Measurements from ENCODE around the gene TTLL11.

Gene TTLL11

DNA sequence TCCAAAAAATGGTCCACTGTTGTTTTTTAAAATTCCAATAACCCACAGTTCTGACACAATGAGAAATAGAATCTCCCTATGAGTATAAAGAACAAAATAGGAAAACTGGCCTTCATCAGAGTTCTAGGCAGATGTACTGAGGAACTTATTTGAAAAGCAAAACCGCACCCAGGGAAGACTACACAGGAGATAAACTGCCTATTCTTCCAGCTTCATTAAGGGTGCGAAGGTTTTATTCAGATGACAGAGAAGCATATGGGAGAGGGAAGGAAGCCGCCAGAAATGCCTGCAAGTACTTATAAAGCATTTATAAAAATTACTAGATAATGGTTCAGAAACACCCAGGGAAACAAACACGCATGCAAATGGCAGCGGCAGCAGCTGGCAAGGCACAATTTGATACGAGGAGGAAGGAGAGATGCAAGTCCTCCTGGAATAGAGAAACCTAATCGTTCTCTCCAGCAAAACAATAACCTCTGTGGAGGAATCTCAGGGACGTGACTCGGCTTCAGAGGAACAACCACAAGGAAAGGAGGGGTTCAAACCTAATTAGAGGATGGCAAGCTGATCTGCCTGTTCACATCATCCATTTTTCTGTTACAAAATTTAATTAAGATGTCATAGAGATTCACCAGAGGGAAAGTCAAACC lies 9.0 kb downstream of the TTLL11 start:
- DNase-seq (ENCODE audit: low spot score): no peak

DNA sequence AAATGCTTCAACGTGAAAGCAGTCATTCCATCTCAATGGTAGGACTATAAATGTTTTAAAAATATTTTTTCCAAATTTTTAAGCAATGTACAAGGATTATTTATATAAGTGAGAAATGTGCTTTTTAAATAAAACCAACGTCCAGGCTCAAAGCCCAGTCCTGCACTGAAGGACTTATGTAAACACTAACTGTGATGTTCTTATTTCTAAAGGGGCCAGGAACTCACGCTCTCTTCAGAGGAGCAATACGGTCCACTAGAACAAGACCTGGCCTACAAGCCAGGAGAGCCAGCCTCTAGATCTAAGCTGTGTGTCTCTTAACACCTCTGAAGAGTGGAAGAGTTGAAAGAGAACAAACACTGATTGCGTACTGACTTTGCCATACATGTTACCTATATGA lies 12.1 kb downstream of the TTLL11 start:
- Histone ChIP-seq H3K9me3 (ENCODE audit: severe bottlenecking) (no peaks in the 10 kb centered on the region), H3K4me1 (ENCODE audit: insufficient read depth, poor library complexity, severe bottlenecking) (no peaks in the 10 kb centered on the region), H3K27ac (ENCODE audit: poor library complexity, severe bottlenecking) (no peak overlapping the region), H3K27me3 (ENCODE audit: insufficient read depth, poor library complexity, severe bottlenecking) (no peaks in the 10 kb centered on the region), H3K4me3 (ENCODE audit: severe bottlenecking) (no peak overlapping the region), H3K36me3 (ENCODE audit: low read depth) (no peaks in the 10 kb centered on the region)
- TF ChIP-seq, protein P1, sequence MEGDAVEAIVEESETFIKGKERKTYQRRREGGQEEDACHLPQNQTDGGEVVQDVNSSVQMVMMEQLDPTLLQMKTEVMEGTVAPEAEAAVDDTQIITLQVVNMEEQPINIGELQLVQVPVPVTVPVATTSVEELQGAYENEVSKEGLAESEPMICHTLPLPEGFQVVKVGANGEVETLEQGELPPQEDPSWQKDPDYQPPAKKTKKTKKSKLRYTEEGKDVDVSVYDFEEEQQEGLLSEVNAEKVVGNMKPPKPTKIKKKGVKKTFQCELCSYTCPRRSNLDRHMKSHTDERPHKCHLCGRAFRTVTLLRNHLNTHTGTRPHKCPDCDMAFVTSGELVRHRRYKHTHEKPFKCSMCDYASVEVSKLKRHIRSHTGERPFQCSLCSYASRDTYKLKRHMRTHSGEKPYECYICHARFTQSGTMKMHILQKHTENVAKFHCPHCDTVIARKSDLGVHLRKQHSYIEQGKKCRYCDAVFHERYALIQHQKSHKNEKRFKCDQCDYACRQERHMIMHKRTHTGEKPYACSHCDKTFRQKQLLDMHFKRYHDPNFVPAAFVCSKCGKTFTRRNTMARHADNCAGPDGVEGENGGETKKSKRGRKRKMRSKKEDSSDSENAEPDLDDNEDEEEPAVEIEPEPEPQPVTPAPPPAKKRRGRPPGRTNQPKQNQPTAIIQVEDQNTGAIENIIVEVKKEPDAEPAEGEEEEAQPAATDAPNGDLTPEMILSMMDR (IDR thresholded peaks at IDR 0.05; ENCODE audit: poor library complexity, severe bottlenecking): no peak
- ATAC-seq (ENCODE audit: low read depth): no peak
- DNase-seq (ENCODE audit: low spot score): no peak

More for the DNA sequence above, 9.0 kb downstream of the TTLL11 start:
- no peak for ATAC-seq (ENCODE audit: low read depth)
- no peak overlapping the region for H3K4me3 ChIP-seq (ENCODE audit: severe bottlenecking)
- TF ChIP-seq, protein P1 (IDR thresholded peaks at IDR 0.05; ENCODE audit: poor library complexity, severe bottlenecking): no peak
- no peak overlapping the region for H3K27ac ChIP-seq (ENCODE audit: poor library complexity, severe bottlenecking)
- no peaks in the 10 kb centered on the region for H3K36me3 ChIP-seq (ENCODE audit: low read depth)
- no peaks in the 10 kb centered on the region for H3K9me3 ChIP-seq (ENCODE audit: severe bottlenecking)
- H3K27me3 ChIP-seq (ENCODE audit: insufficient read depth, poor library complexity, severe bottlenecking): no peaks in the 10 kb centered on the region
- H3K4me1 ChIP-seq (ENCODE audit: insufficient read depth, poor library complexity, severe bottlenecking): no peaks in the 10 kb centered on the region

DNA sequence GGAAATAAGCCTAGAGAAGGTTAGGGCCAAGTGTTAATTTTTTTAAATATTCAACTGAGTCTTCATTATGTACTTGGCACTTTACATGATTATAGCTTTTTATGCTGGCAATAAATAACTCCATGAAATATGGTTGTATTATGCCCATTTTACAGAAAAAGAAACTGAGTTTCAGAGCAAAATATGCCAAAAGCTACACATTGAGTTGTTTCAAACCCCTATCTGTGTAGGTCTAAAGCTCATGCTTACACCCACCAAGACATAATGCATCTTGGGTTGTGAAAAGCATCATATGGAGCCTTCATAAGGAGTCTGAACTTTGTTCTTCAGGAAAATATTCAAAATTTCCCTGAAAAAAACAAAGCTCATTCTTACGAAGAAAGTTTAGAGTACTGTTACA lies 14.6 kb downstream of the TTLL11 start:
- TF ChIP-seq, protein P1 (IDR thresholded peaks at IDR 0.05; ENCODE audit: poor library complexity, severe bottlenecking): no peak
- no peaks in the 10 kb centered on the region for H3K36me3 ChIP-seq (ENCODE audit: low read depth)
- H3K27ac ChIP-seq (ENCODE audit: poor library complexity, severe bottlenecking): no peak overlapping the region
- no peaks in the 10 kb centered on the region for H3K27me3 ChIP-seq (ENCODE audit: insufficient read depth, poor library complexity, severe bottlenecking)
- DNase-seq (ENCODE audit: low spot score) (no peak), ATAC-seq (ENCODE audit: low read depth) (no peak)
- H3K4me1 ChIP-seq (ENCODE audit: insufficient read depth, poor library complexity, severe bottlenecking): no peaks in the 10 kb centered on the region
- H3K4me3 ChIP-seq (ENCODE audit: severe bottlenecking): no peak overlapping the region
- no peaks in the 10 kb centered on the region for H3K9me3 ChIP-seq (ENCODE audit: severe bottlenecking)

DNA sequence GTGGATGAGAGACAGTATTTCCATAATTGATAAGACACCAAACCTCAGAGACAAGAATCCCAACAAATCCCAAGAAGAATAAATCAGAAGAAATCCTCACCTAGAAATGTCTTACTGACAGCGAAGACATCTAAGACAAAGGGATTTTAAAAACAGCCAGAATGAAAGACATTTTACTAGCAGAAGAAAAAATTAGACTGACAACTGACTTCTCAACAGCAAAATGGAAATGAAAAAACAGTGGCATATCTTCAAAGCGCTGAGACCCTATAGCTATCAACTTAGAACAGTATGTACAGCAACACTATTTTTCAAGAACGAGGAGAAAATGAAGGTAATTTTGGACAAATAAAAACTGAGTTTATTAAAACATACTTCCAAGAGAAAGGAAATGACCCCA lies 16.3 kb downstream of the TTLL11 start:
- Histone ChIP-seq H3K4me3 (ENCODE audit: severe bottlenecking) (no peak overlapping the region), H3K27me3 (ENCODE audit: insufficient read depth, poor library complexity, severe bottlenecking) (no peaks in the 10 kb centered on the region), H3K4me1 (ENCODE audit: insufficient read depth, poor library complexity, severe bottlenecking) (no peaks in the 10 kb centered on the region), H3K27ac (ENCODE audit: poor library complexity, severe bottlenecking) (no peak overlapping the region), H3K36me3 (ENCODE audit: low read depth) (no peaks in the 10 kb centered on the region), H3K9me3 (ENCODE audit: severe bottlenecking) (no peaks in the 10 kb centered on the region)
- DNase-seq (ENCODE audit: low spot score) (no peak), ATAC-seq (ENCODE audit: low read depth) (no peak)
- TF ChIP-seq, protein P1 (IDR thresholded peaks at IDR 0.05; ENCODE audit: poor library complexity, severe bottlenecking): no peak

DNA sequence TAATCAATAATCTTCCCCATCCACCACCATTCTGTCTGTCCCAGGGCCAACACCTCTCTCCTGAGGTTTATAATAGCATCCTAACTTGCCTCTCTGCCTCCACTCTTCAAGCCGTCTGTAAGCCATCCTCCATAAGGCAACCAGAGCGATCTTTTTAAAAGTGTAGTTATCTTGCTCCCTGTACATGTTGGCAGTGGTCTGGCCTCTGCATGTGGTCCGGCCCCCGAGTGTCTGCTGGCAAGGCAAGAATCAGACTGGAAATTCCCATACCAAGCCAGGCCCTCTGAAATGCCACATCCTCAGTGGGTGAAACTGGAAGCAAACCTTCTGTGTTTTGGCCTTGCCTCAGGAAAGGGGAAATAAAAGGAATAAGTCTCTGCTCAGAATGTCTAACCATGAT lies 17.0 kb downstream of the TTLL11 start:
- TF ChIP-seq, protein P1 (IDR thresholded peaks at IDR 0.05; ENCODE audit: poor library complexity, severe bottlenecking): no peak
- H3K4me1 ChIP-seq (ENCODE audit: insufficient read depth, poor library complexity, severe bottlenecking): no peaks in the 10 kb centered on the region
- H3K4me3 ChIP-seq (ENCODE audit: severe bottlenecking): no peak overlapping the region
- H3K9me3 ChIP-seq (ENCODE audit: severe bottlenecking): no peaks in the 10 kb centered on the region
- no peaks in the 10 kb centered on the region for H3K27me3 ChIP-seq (ENCODE audit: insufficient read depth, poor library complexity, severe bottlenecking)
- H3K36me3 ChIP-seq (ENCODE audit: low read depth): no peaks in the 10 kb centered on the region
- ATAC-seq (ENCODE audit: low read depth): no peak
- no peak for DNase-seq (ENCODE audit: low spot score)
- H3K27ac ChIP-seq (ENCODE audit: poor library complexity, severe bottlenecking): no peak overlapping the region

Data from RWPE2 (cell line).